Stimulated activated naive CD8-positive, alpha-beta T cell treated with anti-CD3 and anti-CD28 coated beads, Interleukin-15, Interleukin-2, amounts not matched to agents 100 ng/mL and 50 ng/mL, for 24 hours (primary cell): ENCODE results near the gene TGM2.

Experiments
- H3K27ac Mint-ChIP-seq: one replicate; pipeline ENCODE4 v1.8.0; 2021; ENCODE audit warnings: mild to moderate bottlenecking, mixed read lengths
- H3K27me3 Mint-ChIP-seq: one replicate; pipeline ENCODE4 v1.8.0; 2021; ENCODE audit warnings: mixed read lengths
- H3K36me3 Mint-ChIP-seq: one replicate; pipeline ENCODE4 v1.8.0; 2021; ENCODE audit warnings: low read depth, mixed read lengths
- H3K4me1 Mint-ChIP-seq: one replicate; pipeline ENCODE4 v1.8.0; 2021; ENCODE audit warnings: low read depth, mixed read lengths
- H3K4me3 Mint-ChIP-seq: one replicate; pipeline ENCODE4 v1.8.0; 2021; ENCODE audit warnings: mild to moderate bottlenecking, mixed read lengths
- H3K9me3 Mint-ChIP-seq: one replicate; pipeline ENCODE4 v1.8.0; 2021; ENCODE audit warnings: mixed read lengths

The TGM2 gene

GRCh38 chr20:38091441-38092216, 73.4 kb downstream of the TGM2 start:
- Mint-ChIP-seq H3K36me3 (peaks cover 50% of the 10 kb centered on the region), H3K27me3 (no peaks in the 10 kb centered on the region), H3K9me3 (no peaks in the 10 kb centered on the region), H3K4me1 (peaks cover 37% of the 10 kb centered on the region), H3K4me3 (no peak overlapping the region), H3K27ac (peak overlapping the region; percentile 81)

- H3K36me3 Mint-ChIP-seq = peaks cover 63% of the 10 kb centered on the region
Measured at GRCh38 chr20:38090061-38090460, 75.0 kb downstream of the TGM2 start.

GRCh38 chr20:38089500-38089899, 75.6 kb downstream of the TGM2 start:
- Mint-ChIP-seq H3K4me1 (peaks cover 30% of the 10 kb centered on the region), H3K27me3 (no peaks in the 10 kb centered on the region), H3K27ac (no peak overlapping the region), H3K4me3 (no peak overlapping the region), H3K36me3 (peaks cover 66% of the 10 kb centered on the region), H3K9me3 (no peaks in the 10 kb centered on the region)

More at GRCh38 chr20:38090061-38090460, 75.0 kb downstream of the TGM2 start:
- no peak overlapping the region for H3K27ac Mint-ChIP-seq
- H3K27me3 Mint-ChIP-seq = no peaks in the 10 kb centered on the region
- H3K4me1 Mint-ChIP-seq = peaks cover 35% of the 10 kb centered on the region
- H3K9me3 Mint-ChIP-seq = no peaks in the 10 kb centered on the region
- no peak overlapping the region for H3K4me3 Mint-ChIP-seq

GRCh38 chr20:38085026-38085425, 80.0 kb downstream of the TGM2 start:
- Mint-ChIP-seq H3K27ac (no peak overlapping the region), H3K36me3 (peaks cover 74% of the 10 kb centered on the region), H3K27me3 (no peaks in the 10 kb centered on the region), H3K9me3 (no peaks in the 10 kb centered on the region), H3K4me3 (no peak overlapping the region), H3K4me1 (peaks cover 6% of the 10 kb centered on the region)

- no peak overlapping the region for H3K4me3 Mint-ChIP-seq
- H3K36me3 Mint-ChIP-seq = peaks cover 77% of the 10 kb centered on the region
- no peaks in the 10 kb centered on the region for H3K9me3 Mint-ChIP-seq
- H3K27ac Mint-ChIP-seq = no peak overlapping the region
- H3K4me1 Mint-ChIP-seq = peaks cover 6% of the 10 kb centered on the region
- no peaks in the 10 kb centered on the region for H3K27me3 Mint-ChIP-seq
Measured at GRCh38 chr20:38084425-38084951, 80.6 kb downstream of the TGM2 start.

- no peak overlapping the region for H3K4me3 Mint-ChIP-seq
- H3K27me3 Mint-ChIP-seq = no peaks in the 10 kb centered on the region
- peaks cover 6% of the 10 kb centered on the region for H3K4me1 Mint-ChIP-seq
- no peak overlapping the region for H3K27ac Mint-ChIP-seq
- H3K9me3 Mint-ChIP-seq = no peaks in the 10 kb centered on the region
- peaks cover 77% of the 10 kb centered on the region for H3K36me3 Mint-ChIP-seq
Measured at GRCh38 chr20:38083338-38084048, 81.6 kb downstream of the TGM2 start.

GRCh38 chr20:38082894-38083293, 82.2 kb downstream of the TGM2 start:
- Mint-ChIP-seq H3K9me3 (no peaks in the 10 kb centered on the region), H3K4me3 (no peak overlapping the region), H3K4me1 (peaks cover 6% of the 10 kb centered on the region), H3K36me3 (peaks cover 78% of the 10 kb centered on the region), H3K27me3 (no peaks in the 10 kb centered on the region), H3K27ac (no peak overlapping the region)

- Mint-ChIP-seq H3K4me1 (peaks cover 10% of the 10 kb centered on the region), H3K27ac (no peak overlapping the region)
Measured at GRCh38 chr20:38081575-38081974, 83.5 kb downstream of the TGM2 start.

GRCh38 chr20:38079353-38079752, 85.7 kb downstream of the TGM2 start:
- Mint-ChIP-seq H3K9me3 (no peaks in the 10 kb centered on the region), H3K27me3 (no peaks in the 10 kb centered on the region), H3K36me3 (peaks cover 76% of the 10 kb centered on the region), H3K27ac (no peak overlapping the region), H3K4me1 (peaks cover 10% of the 10 kb centered on the region), H3K4me3 (no peak overlapping the region)

More at GRCh38 chr20:38081575-38081974, 83.5 kb downstream of the TGM2 start:
- Mint-ChIP-seq H3K4me3 (no peak overlapping the region), H3K9me3 (no peaks in the 10 kb centered on the region), H3K36me3 (peaks cover 75% of the 10 kb centered on the region), H3K27me3 (no peaks in the 10 kb centered on the region)

GRCh38 chr20:38078084-38078483, 87.0 kb downstream of the TGM2 start:
- Mint-ChIP-seq H3K4me1 (peaks cover 10% of the 10 kb centered on the region), H3K9me3 (no peaks in the 10 kb centered on the region), H3K27ac (no peak overlapping the region), H3K4me3 (no peak overlapping the region), H3K36me3 (peaks cover 79% of the 10 kb centered on the region), H3K27me3 (no peaks in the 10 kb centered on the region)
